Gastroesophageal sphincter (tissue), 4 donors: ENCODE data around the gene SLC22A5. TPM values are rescaled to one million over a fixed set of nuclear protein-coding genes. Genes with fewer than 3 reads are reported as not detected.

Experiments
- ATAC-seq: fragments of 150-250 bp; one replicate; pipeline ENCODE4 v1.9.1; 2016; ENCODE audit warnings: mild to moderate bottlenecking, moderate library complexity
- H3K27ac ChIP-seq, 4 donors: fragments of 200-600 bp; sonication (generic) in 3 of 4; 1 replicate in 3 of 4; 2 replicates in 1 of 4; pipeline ENCODE4 v1.5.1; 2016 to 2019
- H3K27me3 ChIP-seq: fragments of 200-600 bp; sonication (generic); one replicate; pipeline ENCODE4 v1.5.1; 2019
- H3K36me3 ChIP-seq, 2 donors: fragments of 200-600 bp; sonication (generic); one replicate each; pipeline ENCODE4 v1.5.1; 2019; ENCODE audit warnings: control low read depth in 1 of 2
- H3K4me1 ChIP-seq, 3 donors: fragments of 200-600 bp; sonication (generic); 1 replicate in 2 of 3; 2 replicates in 1 of 3; pipeline ENCODE4 v1.5.1; 2016 to 2019; ENCODE audit warnings: control low read depth in 2 of 3
- H3K4me3 ChIP-seq, 2 donors: fragments of 200-600 bp; sonication (generic); one replicate each; pipeline ENCODE4 v1.5.1; 2019; ENCODE audit warnings: mild to moderate bottlenecking in 1 of 2, moderate library complexity in 1 of 2
- H3K9me3 ChIP-seq, 3 donors: fragments of 200-600 bp; sonication (generic); one replicate each; pipeline ENCODE4 v1.5.1; 2017 to 2019; ENCODE audit warnings: control low read depth in 2 of 3
- CTCF ChIP-seq, 4 experiments: fragments of 200-600 bp in 2 of 4; fragments of 450-650 bp in 2 of 4; sonication (generic) in 1 of 4; IDR thresholded peaks; one replicate each; pipeline ENCODE4 v1.5.1; 2017 to 2019; ENCODE audit warnings: antibody characterized with exemption in 4 of 4, mild to moderate bottlenecking in 2 of 4, moderate library complexity in 2 of 4
- EP300 ChIP-seq: sonication (generic); formaldehyde crosslinking; IDR thresholded peaks from one replicate; pipeline ENCODE4 v1.6.1; 2017; ENCODE audit warnings: antibody characterized with exemption, mild to moderate bottlenecking
- POLR2A ChIP-seq, 2 donors: fragments of 450-650 bp; IDR thresholded peaks; one replicate each; pipeline ENCODE4 v1.6.1; 2017; ENCODE audit warnings: antibody characterized with exemption in 2 of 2, mild to moderate bottlenecking in 2 of 2, moderate library complexity in 1 of 2
- POLR2AphosphoS5 ChIP-seq: sonication (generic); formaldehyde crosslinking; IDR thresholded peaks from one replicate; pipeline ENCODE4 v1.6.1; 2017; ENCODE audit warnings: antibody characterized with exemption
- WGBS, 2 donors: methylation state at CpG; one replicate each; pipeline ENCODE4 v1.1.5; 2018; ENCODE audit warnings: low coverage in 1 of 2; 5-methylcytosine and 5-hydroxymethylcytosine counted together
- total RNA-seq, 4 donors: library from RNA; depleted of rRNA; stranded (reverse); fragments of >200 nt; gene quantifications; one replicate each; pipeline ENCODE4 v1.1.0, GENCODE V29; 2016

SLC22A5 gene
- total RNA-seq = 1 to 10 TPM; 6.5 to 9.6 (median 7.5) TPM

DNA sequence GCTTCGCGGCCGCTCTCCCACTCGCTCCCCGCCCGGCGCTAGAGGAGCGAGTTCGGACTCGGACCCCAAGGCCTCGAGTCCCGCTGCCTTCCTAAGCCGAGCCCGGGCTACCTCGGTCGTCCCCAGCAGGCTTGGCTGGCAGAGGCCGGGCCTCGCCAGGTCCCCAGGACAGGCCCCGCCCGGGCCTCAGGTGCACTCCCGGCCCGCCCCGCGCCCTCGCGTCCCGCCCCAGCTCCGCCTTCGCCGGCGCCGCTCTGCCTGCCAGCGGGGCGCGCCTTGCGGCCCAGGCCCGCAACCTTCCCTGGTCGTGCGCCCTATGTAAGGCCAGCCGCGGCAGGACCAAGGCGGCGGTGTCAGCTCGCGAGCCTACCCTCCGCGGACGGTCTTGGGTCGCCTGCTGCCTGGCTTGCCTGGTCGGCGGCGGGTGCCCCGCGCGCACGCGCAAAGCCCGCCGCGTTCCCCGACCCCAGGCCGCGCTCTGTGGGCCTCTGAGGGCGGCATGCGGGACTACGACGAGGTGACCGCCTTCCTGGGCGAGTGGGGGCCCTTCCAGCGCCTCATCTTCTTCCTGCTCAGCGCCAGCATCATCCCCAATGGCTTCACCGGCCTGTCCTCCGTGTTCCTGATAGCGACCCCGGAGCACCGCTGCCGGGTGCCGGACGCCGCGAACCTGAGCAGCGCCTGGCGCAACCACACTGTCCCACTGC lies at the start of gene SLC22A5:
TSS of gene SLC22A5 (plus strand) at position 237 of the 707 bp plus-strand sequence. CDS start at position 500, 263 bp downstream.
- H3K4me1 ChIP-seq = peaks cover 0 to 42% (median 3%) of the 10 kb centered on the region in 3 donors
- no CpG with 5 or more reads among the region's 83 CpGs for WGBS, 2 donors
- no peaks in the 10 kb centered on the region for H3K27me3 ChIP-seq
- peak within 1 kb of the TSS; percentile 34 to 84 for H3K4me3 ChIP-seq
- ATAC-seq = peak; percentile 88
- H3K27ac ChIP-seq = peak within 1 kb of the TSS; percentile 6 to 93 (median 92)
- peak; percentile 51 for TF ChIP-seq POLR2A (IDR thresholded peaks at IDR 0.05)
- TF ChIP-seq EP300 = no peak
- no peak for TF ChIP-seq CTCF (IDR thresholded peaks at IDR 0.05)
- no peak for TF ChIP-seq POLR2AphosphoS5
- H3K9me3 ChIP-seq = no peaks in the 10 kb centered on the region
- no peaks in the 10 kb centered on the region for H3K36me3 ChIP-seq

DNA sequence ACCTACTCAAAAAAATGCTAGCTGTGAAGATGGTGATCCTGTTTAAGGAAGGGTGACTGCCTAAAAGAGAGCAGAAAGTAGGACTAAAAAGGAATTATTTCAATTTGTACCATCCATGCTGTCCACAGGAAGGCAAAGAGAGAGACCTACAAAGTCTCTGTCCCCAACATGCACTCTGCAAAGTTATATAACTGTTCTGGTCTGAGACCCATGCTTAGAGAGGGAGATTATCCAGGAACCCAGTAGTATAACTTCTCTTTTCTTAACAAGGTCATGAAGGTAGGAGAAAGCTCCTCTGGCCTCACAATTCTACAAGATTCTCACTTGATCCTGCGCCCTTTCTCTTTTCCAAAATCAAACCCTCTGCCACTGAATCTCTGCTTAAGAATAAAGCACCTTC lies 49.5 kb upstream of the SLC22A5 start:
- no peak for ATAC-seq
- Histone ChIP-seq H3K4me1 (no peaks in the 10 kb centered on the region), H3K27me3 (no peaks in the 10 kb centered on the region), H3K9me3 (no peaks in the 10 kb centered on the region), H3K36me3 (peaks cover 0 to 27% of the 10 kb centered on the region in 2 donors), H3K27ac (no peak overlapping the region), H3K4me3 (no peak overlapping the region)
- TF ChIP-seq EP300 (no peak), POLR2A (IDR thresholded peaks at IDR 0.05) (no peak), CTCF (IDR thresholded peaks at IDR 0.05) (no peak), POLR2AphosphoS5 (no peak)
- 86% methylated on average over 1 of the region's 1 CpG for WGBS, 2 donors

GRCh38 chr5:132321109-132321721 lies 48.3 kb upstream of the SLC22A5 start:
- no peaks in the 10 kb centered on the region for H3K4me1 ChIP-seq
- peaks cover 0 to 21% of the 10 kb centered on the region in 2 donors for H3K36me3 ChIP-seq
- H3K27ac ChIP-seq = no peak overlapping the region
- no peaks in the 10 kb centered on the region for H3K27me3 ChIP-seq
- no peaks in the 10 kb centered on the region for H3K9me3 ChIP-seq
- TF ChIP-seq EP300 (no peak), CTCF (IDR thresholded peaks at IDR 0.05) (no peak), POLR2AphosphoS5 (no peak), POLR2A (IDR thresholded peaks at IDR 0.05) (no peak)
- H3K4me3 ChIP-seq = no peak overlapping the region
- WGBS, 2 donors = 100% methylated on average over 2 of the region's 3 CpGs; no CpG with 5 or more reads in 1 of the 2 donors
- no peak for ATAC-seq

GRCh38 chr5:132322266-132322665 lies 47.2 kb upstream of the SLC22A5 start:
- no peak overlapping the region for H3K4me3 ChIP-seq
- ATAC-seq = no peak
- WGBS, 2 donors = 58 to 65% methylated on average over 2 to 8 of the region's 11 CpGs
- no peak overlapping the region for H3K27ac ChIP-seq
- H3K9me3 ChIP-seq = no peaks in the 10 kb centered on the region
- H3K36me3 ChIP-seq = peaks cover 0 to 14% of the 10 kb centered on the region in 2 donors
- no peak for TF ChIP-seq CTCF (IDR thresholded peaks at IDR 0.05)
- no peak for TF ChIP-seq EP300
- TF ChIP-seq POLR2A (IDR thresholded peaks at IDR 0.05) = no peak
- no peak for TF ChIP-seq POLR2AphosphoS5
- H3K4me1 ChIP-seq = no peaks in the 10 kb centered on the region
- H3K27me3 ChIP-seq = no peaks in the 10 kb centered on the region

DNA sequence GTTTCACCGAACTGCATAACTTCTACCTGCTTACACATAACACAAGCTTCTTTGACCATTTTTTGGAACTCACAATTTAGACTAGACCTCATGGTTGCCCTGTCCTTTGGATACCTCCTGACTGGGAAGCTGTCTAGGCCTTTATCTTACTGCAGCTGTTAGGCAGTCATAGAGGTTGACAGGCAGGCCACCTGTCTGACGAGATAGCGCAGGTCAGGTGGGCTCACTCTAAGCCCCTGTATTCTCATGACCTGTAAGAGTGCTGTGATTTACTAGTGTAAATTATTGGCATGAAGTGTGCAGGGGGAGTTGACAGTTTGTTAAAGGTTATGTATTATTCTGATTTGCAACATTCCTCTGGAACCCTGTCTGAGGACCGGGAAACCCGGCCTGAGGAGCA lies 46.3 kb upstream of the SLC22A5 start:
- Histone ChIP-seq H3K9me3 (no peaks in the 10 kb centered on the region), H3K36me3 (peaks cover 0 to 18% of the 10 kb centered on the region in 2 donors), H3K4me3 (no peak overlapping the region), H3K27ac (no peak overlapping the region), H3K4me1 (no peaks in the 10 kb centered on the region), H3K27me3 (no peaks in the 10 kb centered on the region)
- TF ChIP-seq EP300 (no peak), POLR2A (IDR thresholded peaks at IDR 0.05) (no peak), CTCF (IDR thresholded peaks at IDR 0.05) (no peak), POLR2AphosphoS5 (no peak)
- ATAC-seq = no peak
- 73 to 95% methylated on average over 3 to 4 of the region's 5 CpGs for WGBS, 2 donors
